GM18517 (cell line): ENCODE measurements around the gene TCERG1L.

Experiments used
- ATAC-seq: cut with Tn5 transposase; IDR thresholded peaks from one replicate; pipeline ENCODE4 v1.9.1; 2021; ENCODE audit warnings: mild to moderate bottlenecking, moderate library complexity; ENCODE audit not compliant: unreplicated experiment

Gene TCERG1L

GRCh38 chr10:131272897-131273451 lies 38.5 kb downstream of the TCERG1L start:
- ATAC-seq: no peak

DNA sequence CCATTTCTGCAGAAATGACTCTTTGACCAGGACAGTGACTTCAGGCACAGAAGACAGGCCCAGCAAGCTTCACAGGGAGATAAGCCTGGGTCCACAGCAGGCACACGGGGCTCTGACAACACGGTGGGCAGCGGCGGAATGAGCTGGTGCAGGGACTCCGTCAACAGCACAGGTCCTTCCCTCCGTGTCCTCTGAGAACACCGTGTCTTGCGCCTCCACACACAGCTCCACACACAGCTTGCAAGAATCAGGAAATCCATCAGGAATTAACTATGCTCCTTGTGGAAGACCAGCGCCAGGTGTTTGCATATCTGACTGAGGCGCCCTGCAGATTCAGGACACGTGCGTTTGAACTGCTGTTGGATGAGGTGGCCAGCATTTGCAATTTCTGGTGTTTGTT lies 39.6 kb downstream of the TCERG1L start:
- ATAC-seq: no peak

DNA sequence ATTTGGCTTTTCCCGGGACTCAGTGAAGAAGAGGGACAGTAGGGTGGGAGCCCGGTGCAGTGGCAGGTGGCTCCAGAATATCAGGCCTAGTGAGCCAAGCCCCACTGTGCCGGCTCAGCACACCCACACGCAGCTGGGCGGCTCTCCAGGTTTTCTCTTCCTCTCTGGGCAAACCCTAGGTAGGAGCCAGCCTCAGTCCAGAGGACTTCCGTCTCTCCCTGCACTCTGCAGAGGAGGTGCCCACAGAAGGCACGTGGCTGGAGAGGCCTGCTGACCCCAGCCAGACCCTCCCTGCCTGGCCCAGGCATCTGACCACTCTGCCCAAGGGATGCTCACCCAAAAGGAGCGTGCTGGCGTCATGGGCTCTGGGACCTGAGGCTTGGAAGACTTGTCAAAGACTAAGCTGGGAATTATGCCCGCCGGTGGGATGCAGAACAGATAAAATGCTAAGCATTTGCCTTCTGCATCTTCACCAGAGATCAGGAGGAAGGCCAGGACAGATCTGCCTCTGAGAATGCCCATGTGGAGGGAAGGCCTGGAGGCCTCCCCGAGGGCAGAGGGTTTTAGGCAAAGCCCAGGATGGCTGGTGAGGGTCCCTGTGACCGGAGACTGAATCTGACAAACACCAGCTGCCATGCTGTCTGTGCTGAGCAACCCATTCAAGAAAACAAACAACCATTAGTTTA lies 40.2 kb downstream of the TCERG1L start:
- ATAC-seq: no peak

- ATAC-seq: no peak
These were observed 40.9 kb downstream of the TCERG1L start for GRCh38 chr10:131270461-131271190.

DNA sequence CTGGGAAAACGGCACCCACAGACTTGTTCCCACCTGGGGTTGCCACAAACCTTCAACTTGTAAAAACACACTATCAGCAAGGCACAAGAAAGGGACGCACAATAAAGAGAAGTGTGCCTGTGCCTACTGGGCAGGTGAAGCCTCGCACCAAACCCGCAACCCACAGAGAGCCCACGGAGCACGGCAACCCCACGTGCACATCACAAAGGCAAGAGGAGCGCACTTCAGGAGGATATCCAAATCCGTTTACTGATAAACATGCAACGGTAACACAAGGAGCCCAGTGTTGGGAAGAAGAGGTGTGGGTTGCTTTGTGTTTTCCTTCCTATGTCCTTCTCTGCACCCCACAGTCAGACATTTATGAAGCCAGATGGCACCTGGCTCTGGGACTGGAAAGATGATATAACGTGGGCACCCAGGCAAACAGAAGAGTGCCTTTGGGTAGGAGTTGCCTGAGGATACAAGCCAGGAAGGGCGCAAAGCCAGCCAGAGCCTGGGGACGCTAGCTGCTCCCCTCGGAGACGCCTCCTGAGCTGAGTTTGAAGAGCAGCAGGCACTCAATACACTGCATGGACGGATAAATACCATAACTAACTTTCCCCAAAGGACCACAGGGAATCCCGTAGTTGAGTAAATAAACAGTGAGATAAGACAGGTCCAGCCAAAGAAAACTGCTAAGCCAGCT lies 41.6 kb downstream of the TCERG1L start:
- no peak for ATAC-seq

GRCh38 chr10:131267814-131268095 lies 43.8 kb downstream of the TCERG1L start:
- no peak for ATAC-seq

GRCh38 chr10:131266936-131267813 lies 44.3 kb downstream of the TCERG1L start:
- ATAC-seq: no peak

DNA sequence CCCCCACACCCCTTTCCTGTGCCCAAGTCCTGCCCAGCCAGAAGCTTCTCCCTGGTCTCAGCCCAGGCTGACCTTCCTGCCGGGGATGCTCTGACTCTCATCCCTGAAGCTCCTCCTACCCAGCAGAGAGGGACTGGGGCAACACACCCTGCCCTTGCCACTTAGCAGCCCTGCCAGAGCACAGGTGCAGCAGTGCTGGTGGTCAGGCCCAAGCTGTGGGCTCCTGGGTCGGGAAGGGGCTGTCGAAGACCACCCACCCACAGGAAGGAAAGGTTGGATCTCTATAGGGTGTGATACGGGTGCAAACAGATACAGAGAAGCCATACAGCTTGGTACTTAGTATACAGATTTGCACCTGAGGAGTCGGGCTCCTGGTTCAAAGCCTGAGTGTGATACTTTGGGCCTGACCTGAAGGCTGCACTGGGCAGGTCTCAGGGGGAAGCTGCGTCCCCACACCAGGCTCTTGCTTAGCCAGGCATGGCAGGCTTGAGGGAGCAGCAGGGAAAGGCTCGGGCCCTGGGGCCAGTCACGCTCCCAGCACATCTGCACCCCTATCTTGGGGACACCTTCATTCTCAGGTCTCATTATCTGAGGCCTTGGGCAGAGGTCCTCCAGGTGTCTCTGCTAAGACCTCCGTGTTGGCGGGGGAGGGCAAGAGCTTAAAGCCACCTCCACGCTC lies 47.3 kb downstream of the TCERG1L start:
- no peak for ATAC-seq

- no peak for ATAC-seq
These were observed 49.5 kb downstream of the TCERG1L start for GRCh38 chr10:131261890-131262475.

DNA sequence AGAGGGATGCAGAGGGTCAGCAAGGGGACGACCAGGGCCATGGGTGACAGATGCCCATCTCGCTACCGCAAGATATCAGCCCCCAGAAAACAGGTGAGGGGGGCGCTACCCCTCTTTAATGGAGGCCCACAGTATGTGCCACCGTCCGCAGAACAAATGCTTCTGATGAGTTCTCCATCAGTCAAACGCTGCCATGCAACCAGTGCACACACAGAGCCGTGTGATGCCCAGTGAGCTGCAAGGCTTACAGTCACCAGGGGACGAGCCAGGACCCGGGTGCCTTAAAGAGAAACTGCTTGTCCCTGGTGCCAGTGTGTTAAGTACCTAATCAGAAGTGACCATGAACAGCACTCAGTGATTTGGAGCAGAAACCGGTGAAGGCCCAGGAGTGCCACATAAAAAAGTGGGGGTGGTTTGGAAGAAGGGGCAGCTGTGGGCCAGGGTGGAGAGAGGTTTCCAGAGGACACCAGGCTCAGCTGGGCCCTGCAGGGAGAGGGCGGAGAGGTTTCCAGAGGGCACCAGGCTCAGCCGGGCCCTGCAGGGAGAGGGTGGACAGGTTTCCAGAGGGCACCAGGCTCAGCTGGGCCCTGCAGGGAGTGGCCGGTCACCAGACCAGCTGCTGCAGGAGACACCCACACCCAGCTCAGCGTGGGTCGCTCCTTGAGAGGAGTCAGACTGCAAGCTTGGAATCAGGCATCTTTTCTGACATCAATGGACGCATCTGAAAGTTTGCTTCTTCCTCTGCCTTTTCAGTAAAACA lies 50.9 kb downstream of the TCERG1L start:
- ATAC-seq: no peak

- no peak for ATAC-seq
These were observed 51.5 kb downstream of the TCERG1L start for GRCh38 chr10:131260031-131260430.

- ATAC-seq: no peak
These were observed 52.0 kb downstream of the TCERG1L start for GRCh38 chr10:131259535-131259934.

GRCh38 chr10:131258256-131258655 lies 53.3 kb downstream of the TCERG1L start:
- no peak for ATAC-seq

- ATAC-seq: no peak
These were observed 54.5 kb downstream of the TCERG1L start for GRCh38 chr10:131257027-131257426.

DNA sequence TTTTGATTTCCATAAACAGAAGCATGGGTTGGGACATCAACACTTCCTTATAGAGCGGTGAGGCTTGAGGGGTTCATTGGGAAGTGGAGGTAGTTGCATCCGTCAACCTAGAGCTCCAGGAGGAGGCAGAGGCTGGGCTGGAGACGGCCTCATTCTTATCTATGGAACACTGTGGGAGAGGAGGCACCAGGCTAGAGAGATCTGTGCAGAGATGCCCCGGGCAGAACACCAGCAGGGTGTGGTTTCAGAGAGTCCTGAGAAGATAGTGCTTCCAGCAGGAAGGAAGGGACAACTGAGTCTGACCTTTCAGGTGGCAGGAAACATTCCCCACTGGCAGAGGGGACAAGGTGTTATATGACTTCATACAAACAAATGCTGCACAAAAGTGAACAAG lies 56.7 kb downstream of the TCERG1L start:
- ATAC-seq: no peak

GRCh38 chr10:131253931-131254858 lies 57.3 kb downstream of the TCERG1L start:
- no peak for ATAC-seq

- ATAC-seq: no peak
These were observed 58.8 kb downstream of the TCERG1L start for GRCh38 chr10:131252567-131253276.

- ATAC-seq: no peak
These were observed 60.4 kb downstream of the TCERG1L start for GRCh38 chr10:131251146-131251541.
